COR-L47 (cell line): ENCODE results near the gene SAG.

Experiments used
- DNase-seq: peaks from one replicate; lab custom pipeline; 2025; lab: John Stamatoyannopoulos, UW

Gene SAG

GRCh38 chr2:233380132-233380895 lies 72.7 kb downstream of the SAG start:
- DNase-seq = no peak

DNA sequence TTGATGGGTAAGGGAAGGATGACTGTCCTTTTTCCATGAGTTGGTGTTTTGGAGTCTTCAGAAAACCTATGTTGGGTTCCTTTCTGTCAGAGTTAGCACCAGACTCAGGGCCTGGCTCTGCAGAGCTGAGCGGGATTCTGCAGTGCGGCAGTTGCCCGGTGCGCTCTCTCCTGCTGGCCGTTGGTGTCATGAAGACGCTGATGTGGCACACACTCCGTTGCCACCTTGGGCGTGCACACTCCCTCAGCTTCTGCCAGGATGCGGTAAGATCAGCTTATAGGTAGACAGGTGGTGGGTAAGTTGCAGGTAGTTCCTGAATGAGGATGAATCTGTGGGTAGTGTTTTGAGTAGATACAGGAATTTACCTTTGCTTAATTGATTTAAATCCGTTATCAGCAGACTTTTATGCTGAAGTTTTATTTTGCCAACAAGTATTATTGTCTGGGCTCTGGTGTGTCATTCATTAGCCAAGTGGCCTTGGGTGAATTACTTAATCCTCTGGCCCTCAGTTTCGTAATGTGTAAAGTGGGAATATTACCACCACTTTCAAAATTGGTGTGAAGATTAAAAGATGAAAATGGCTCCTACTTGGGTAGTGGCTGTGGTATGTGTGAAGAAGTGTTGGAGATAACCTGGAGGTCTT lies 73.5 kb downstream of the SAG start:
- DNase-seq = no peak

DNA sequence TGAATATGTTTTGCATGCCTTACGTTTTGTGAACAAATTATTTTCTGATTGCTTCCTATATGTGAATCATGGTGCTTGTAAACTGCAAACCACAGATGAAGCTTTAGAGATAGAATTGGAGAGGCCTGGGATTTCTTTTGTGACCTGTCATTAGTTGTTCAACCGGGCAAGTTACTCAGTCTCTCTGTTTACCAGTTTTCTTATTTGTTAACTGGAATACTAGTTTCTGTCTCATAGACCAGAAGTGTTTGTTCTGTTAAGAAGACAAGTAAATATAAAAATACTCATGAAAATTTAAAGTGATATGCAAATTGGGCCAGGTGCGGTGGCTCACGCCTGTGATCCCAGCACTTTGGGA lies 74.0 kb downstream of the SAG start:
- DNase-seq = no peak

- DNase-seq = no peak
Measured at GRCh38 chr2:233384015-233384414, 76.4 kb downstream of the SAG start.

DNA sequence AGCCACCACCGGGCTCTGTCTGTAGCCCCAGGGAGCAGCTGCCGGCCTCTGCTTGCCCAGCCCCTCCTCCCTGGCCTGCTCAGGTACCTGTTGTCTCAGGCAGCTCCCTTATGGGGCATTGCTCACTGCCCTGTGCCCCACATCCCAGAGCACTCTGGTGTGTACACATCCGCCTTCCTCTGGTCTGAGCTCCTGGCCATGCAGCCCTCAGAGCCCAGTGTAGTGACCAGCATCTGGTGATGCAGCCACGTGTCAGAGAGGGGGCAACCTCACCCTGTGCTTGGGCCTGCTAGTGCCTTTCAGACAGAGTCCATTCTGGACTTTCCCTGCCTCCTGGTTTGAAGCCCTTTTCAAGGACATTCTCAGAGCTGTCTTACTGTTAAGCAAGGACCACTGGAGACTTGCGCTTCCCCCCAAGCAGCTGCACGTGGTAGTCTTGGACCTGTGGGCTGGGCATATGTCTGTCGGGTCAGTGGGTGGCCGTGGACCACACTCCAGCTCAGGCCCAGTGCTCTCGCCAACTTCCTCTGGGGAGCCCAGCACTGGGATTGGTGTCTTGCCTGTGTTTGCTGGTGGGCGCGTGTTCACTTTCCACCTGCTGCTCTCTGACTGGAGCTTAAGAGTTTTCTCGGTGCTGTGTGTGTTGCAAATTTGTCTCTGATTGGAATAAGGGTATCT lies 77.3 kb downstream of the SAG start:
- no peak for DNase-seq

DNA sequence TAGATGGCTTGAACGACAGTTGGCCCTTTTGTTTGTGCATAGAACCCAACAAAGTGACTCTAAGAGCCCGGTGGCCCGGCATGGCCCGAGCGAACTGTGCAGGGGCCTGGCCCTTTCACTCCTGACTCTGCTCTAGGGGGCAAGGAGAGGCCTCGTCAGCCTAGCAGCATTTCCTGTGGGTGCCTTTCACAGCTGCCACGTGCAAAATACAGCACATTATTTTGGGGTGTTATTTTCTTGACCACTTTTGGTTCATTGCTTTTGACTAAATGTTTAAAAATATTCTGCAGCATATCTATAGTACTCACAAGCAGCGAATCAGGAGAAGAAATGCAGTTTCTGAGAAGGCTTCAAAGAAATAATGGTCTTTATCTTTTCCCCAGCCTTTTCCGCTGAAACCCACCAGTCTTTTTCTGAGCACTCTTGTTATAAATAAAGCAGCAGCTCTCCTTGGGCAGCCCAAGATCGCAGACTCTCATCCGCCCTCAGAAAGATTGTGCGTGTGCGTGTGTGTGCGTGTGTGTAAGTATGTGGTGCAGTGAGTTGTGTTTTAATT lies 78.0 kb downstream of the SAG start:
- DNase-seq = no peak

DNA sequence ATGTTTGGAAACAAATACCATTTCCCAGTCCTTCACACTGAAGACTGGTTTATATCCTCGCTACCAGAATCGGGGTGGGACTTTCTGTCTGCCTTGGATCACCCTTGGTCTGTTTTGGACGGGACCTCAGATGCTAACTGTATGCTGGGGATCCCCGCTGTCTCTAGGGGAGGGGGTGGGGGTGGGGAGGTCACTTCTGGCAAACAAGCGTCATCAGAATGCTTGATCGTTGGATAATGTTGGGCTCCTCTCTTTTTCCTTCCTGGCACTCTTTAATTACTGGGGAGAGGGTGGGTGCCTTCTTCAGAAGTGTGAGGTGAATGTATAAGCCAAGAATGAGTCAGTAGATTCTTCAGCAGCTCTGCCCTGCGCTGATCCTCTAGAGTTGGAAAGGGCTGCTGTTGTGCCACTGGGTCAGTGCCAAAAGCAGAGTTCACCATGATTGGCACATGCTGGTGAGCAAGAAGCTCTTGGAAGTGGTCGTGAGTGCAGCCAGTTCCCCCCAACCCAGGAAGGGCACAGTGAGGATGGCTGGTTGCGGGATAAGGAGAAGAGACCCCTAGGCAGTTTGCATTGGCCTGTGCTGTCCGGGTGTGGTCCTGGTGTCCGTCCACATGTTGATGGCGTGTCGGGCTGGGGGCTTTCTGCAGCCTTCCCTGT lies 78.9 kb downstream of the SAG start:
- DNase-seq = no peak

DNA sequence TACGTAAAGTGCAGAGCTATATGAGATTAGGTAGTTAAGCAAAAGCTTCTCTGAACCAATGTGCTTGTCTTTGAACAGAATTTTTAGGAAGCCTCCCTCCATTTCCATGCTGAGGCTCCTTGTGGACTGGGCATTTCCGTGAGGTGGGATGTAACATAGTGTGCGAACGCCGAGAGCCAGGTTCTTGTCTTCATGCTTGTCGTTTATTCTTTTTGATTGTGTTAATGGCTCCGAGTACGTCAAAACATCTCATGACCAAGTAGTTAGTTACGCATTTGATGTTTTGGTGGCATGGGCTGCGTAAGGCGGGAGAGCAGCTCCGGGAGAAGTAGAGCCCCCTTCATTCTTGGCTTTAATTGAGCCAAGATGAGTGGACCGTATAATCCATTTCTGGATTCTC lies 79.6 kb downstream of the SAG start:
- no peak for DNase-seq

DNA sequence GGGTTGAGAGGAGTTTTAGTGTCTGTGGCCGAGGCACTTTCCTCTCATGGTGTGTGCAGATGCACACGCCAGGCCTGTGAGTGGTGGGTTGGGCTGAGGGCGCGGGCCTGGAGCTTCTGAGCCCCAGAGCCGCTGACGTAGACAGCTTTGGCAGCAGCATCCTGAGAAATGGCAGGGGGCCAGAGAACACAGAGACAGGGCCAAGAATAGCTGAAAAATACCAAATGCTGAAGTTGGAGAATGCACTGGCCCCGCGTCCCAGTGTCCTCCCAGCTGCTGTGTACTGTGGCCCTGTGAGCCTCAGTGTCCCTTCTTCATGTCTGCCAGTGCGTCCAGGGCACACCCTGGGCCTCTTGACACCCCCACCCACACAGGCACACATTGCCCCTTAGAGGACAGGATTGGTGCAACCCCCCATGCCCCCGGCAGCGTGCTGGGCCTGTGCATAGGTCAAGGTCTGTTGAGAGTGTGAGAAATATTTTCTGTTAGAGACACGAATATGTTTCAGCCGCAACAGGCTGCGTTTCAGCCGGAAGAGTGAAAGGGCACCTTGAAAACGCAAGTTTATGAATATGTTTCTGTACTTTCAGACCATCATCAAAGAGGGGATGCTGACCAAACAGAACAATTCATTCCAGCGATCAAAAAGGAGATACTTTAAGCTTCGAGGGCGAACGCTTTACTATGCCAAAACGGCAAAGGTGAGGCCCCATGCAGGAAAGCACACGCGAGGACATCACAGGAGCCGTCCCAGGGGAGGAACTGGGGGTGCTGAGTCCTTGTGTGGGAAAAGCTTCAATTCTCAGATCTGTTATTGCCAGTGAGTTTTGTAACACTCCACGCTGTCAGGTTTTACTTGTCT lies 80.3 kb downstream of the SAG start:
- DNase-seq = no peak

GRCh38 chr2:233389601-233390125 lies 82.0 kb downstream of the SAG start:
- no peak for DNase-seq

GRCh38 chr2:233395687-233396086 lies 88.1 kb downstream of the SAG start:
- DNase-seq = no peak
